ENCODE results near the gene NKX6-1. TPM values are rescaled to one million over a fixed set of nuclear protein-coding genes. Genes with fewer than 3 reads are reported as not detected.

Gene NKX6-1
- total RNA-seq, 1 donor from 2014 or later = not detected

GRCh38 chr4:84470204-84470785 is 28.8 kb downstream of the NKX6-1 start:
- no peaks in the 10 kb centered on the region for H3K36me3 ChIP-seq (ENCODE audit: control insufficient read depth, insufficient read depth, low read length)
- no peak overlapping the region for H3K4me3 ChIP-seq (ENCODE audit: low read depth, low read length)
- no peak for DNase-seq (ENCODE audit: low read depth)
- H3K27me3 ChIP-seq (ENCODE audit: control insufficient read depth, insufficient read depth, low read length) = peaks cover 3% of the 10 kb centered on the region
- no peak for TF ChIP-seq CTCF (IDR thresholded peaks at IDR 0.05; ENCODE audit: insufficient read depth, low read length, poor library complexity, severe bottlenecking)

DNA sequence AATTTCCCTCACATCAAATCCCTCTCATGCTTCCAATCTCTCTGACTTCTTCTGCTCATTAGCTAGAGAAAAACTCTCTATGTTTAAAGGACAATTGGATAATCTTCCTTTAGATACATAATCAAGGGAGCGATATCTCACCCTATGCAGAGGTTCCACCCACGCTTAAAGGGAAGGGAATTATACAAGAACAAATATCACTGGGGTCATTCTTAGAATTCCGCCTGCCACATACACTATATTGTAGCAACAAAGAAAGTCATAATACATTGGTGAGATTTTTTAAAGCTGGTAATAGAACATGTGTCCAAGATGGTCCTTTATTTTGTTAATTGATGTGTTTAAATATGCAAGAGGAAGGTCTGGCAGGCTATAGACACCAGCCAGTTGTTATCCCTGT is 31.5 kb downstream of the NKX6-1 start:
- H3K27me3 ChIP-seq (ENCODE audit: control insufficient read depth, insufficient read depth, low read length) = peaks cover 3% of the 10 kb centered on the region
- TF ChIP-seq CTCF (IDR thresholded peaks at IDR 0.05; ENCODE audit: insufficient read depth, low read length, poor library complexity, severe bottlenecking) = no peak
- H3K4me3 ChIP-seq (ENCODE audit: low read depth, low read length) = no peak overlapping the region
- no peak for DNase-seq (ENCODE audit: low read depth)
- no peaks in the 10 kb centered on the region for H3K36me3 ChIP-seq (ENCODE audit: control insufficient read depth, insufficient read depth, low read length)

DNA sequence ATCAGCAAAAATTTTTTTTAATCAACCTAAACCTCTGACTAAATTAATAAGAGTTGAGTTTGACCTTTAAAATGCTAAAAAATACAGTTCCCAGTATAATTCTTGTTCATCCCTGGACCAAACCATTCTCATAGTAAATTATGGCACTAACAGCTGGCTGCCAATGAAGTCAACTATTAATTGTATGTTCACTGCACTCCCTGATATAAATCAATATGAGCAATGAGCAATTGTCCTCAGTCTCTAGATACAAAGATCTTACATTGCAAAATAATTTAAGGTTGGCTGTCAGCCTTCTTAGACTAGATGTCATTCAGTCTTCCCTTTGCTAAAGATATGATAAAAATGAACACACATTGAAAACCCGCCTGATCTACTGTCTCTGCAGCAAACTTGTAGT is 39.3 kb downstream of the NKX6-1 start:
- Histone ChIP-seq H3K36me3 (ENCODE audit: control insufficient read depth, insufficient read depth, low read length) (no peaks in the 10 kb centered on the region), H3K4me3 (ENCODE audit: low read depth, low read length) (no peak overlapping the region), H3K27me3 (ENCODE audit: control insufficient read depth, insufficient read depth, low read length) (no peaks in the 10 kb centered on the region)
- DNase-seq (ENCODE audit: low read depth) = no peak
- no peak for TF ChIP-seq CTCF (IDR thresholded peaks at IDR 0.05; ENCODE audit: insufficient read depth, low read length, poor library complexity, severe bottlenecking)

GRCh38 chr4:84456157-84456556 is 42.9 kb downstream of the NKX6-1 start:
- no peak for DNase-seq (ENCODE audit: low read depth)
- TF ChIP-seq CTCF (IDR thresholded peaks at IDR 0.05; ENCODE audit: insufficient read depth, low read length, poor library complexity, severe bottlenecking) = no peak
- H3K36me3 ChIP-seq (ENCODE audit: control insufficient read depth, insufficient read depth, low read length) = no peaks in the 10 kb centered on the region
- H3K27me3 ChIP-seq (ENCODE audit: control insufficient read depth, insufficient read depth, low read length) = no peaks in the 10 kb centered on the region
- H3K4me3 ChIP-seq (ENCODE audit: low read depth, low read length) = no peak overlapping the region

GRCh38 chr4:84455697-84456096 is 43.4 kb downstream of the NKX6-1 start:
- TF ChIP-seq CTCF (IDR thresholded peaks at IDR 0.05; ENCODE audit: insufficient read depth, low read length, poor library complexity, severe bottlenecking) = no peak
- Histone ChIP-seq H3K27me3 (ENCODE audit: control insufficient read depth, insufficient read depth, low read length) (no peaks in the 10 kb centered on the region), H3K36me3 (ENCODE audit: control insufficient read depth, insufficient read depth, low read length) (no peaks in the 10 kb centered on the region), H3K4me3 (ENCODE audit: low read depth, low read length) (no peak overlapping the region)
- DNase-seq (ENCODE audit: low read depth) = no peak

DNA sequence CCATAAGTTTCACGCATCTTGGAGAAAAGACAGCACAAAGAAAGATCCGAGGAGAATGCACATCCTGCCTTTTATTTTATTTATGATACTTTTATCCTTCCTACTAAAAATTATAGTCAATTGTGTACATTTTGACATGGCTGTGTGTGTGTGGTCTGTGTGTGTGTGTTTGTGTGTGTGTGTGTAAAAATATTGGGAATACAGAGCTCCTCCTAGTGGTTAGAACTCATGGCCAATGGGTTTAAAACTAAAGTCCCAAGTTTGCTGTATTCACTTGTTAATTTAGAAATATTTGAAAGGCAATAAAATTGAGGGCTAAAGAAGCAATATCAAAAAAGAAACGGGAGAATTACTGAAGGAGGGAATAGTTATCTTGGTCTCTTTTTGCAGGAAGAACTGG is 47.5 kb downstream of the NKX6-1 start:
- H3K36me3 ChIP-seq (ENCODE audit: control insufficient read depth, insufficient read depth, low read length) = no peaks in the 10 kb centered on the region
- DNase-seq (ENCODE audit: low read depth) = no peak
- peak; percentile 48 for TF ChIP-seq CTCF (IDR thresholded peaks at IDR 0.05; ENCODE audit: insufficient read depth, low read length, poor library complexity, severe bottlenecking)
- H3K27me3 ChIP-seq (ENCODE audit: control insufficient read depth, insufficient read depth, low read length) = no peaks in the 10 kb centered on the region
- H3K4me3 ChIP-seq (ENCODE audit: low read depth, low read length) = no peak overlapping the region

All from kidney epithelial cell (primary cell).